Measurements from ENCODE around the gene GCC2. TPM values are rescaled to one million over a fixed set of nuclear protein-coding genes. Genes with fewer than 3 reads are reported as not detected.

GCC2 gene
- 45.5 and 49.0 TPM in 2 replicates for total RNA-seq

GRCh38 chr2:108448678-108449409 is at the start of gene GCC2:
Gene GCC2 (plus strand): TSS chr2:108449206. CDS start chr2:108449275, 69 bp downstream.

GRCh38 chr2:108533832-108534583 is 85.0 kb downstream of the GCC2 start, which contains the start of gene LIMS1:
Gene LIMS1 (plus strand): TSS chr2:108534470. CDS start chr2:108534563, 93 bp downstream.

Small RNA genes within 50 kb of the gene (small RNA-seq; reads per million reads assigned to genes)
- not detected for gene SMIM12P1

Other genes starting within 250 kb of the GCC2 start
- not detected in 2 replicates for gene SULT1C3, start 209.2 kb upstream of the GCC2 start, total RNA-seq
- gene SULT1C2, start 160.3 kb upstream of the GCC2 start, total RNA-seq = 0.54 and 0.91 TPM in 2 replicates
- gene SULT1C4, start 71.3 kb upstream of the GCC2 start, total RNA-seq = 0.26 and 0.32 TPM in 2 replicates
- 79.2 and 86.2 TPM in 2 replicates for gene LIMS1, start 85.3 kb downstream of the GCC2 start, total RNA-seq